GM21526 (cell line): ENCODE data around the gene GDAP2.

Source experiments
- ATAC-seq: cut with Tn5 transposase; IDR thresholded peaks from one replicate; pipeline ENCODE4 v1.9.1; 2021; ENCODE audit warnings: moderate library complexity; ENCODE audit not compliant: unreplicated experiment, low FRiP score

The GDAP2 gene

GRCh38 chr1:117842408-117843170 is 86.8 kb downstream of the GDAP2 start:
- ATAC-seq = no peak

GRCh38 chr1:117841117-117841650 is 88.2 kb downstream of the GDAP2 start:
- no peak for ATAC-seq

- ATAC-seq = no peak
Observed at GRCh38 chr1:117838911-117839310, 90.5 kb downstream of the GDAP2 start.

GRCh38 chr1:117836069-117836468 is 93.4 kb downstream of the GDAP2 start:
- no peak for ATAC-seq

GRCh38 chr1:117834416-117834815 is 95.0 kb downstream of the GDAP2 start:
- no peak for ATAC-seq

GRCh38 chr1:117832453-117832852 is 97.0 kb downstream of the GDAP2 start:
- no peak for ATAC-seq

GRCh38 chr1:117830222-117830621 is 99.2 kb downstream of the GDAP2 start:
- no peak for ATAC-seq

GRCh38 chr1:117828201-117828600 is 101.2 kb downstream of the GDAP2 start:
- no peak for ATAC-seq

- no peak for ATAC-seq
Observed at GRCh38 chr1:117826540-117827078, 102.8 kb downstream of the GDAP2 start.

GRCh38 chr1:117826119-117826518 is 103.3 kb downstream of the GDAP2 start:
- ATAC-seq = no peak

GRCh38 chr1:117825414-117825813 is 104.0 kb downstream of the GDAP2 start:
- no peak for ATAC-seq

- no peak for ATAC-seq
Observed at GRCh38 chr1:117824616-117825015, 104.8 kb downstream of the GDAP2 start.

- ATAC-seq = no peak
Observed at GRCh38 chr1:117821774-117822482, 107.5 kb downstream of the GDAP2 start.

- no peak for ATAC-seq
Observed at GRCh38 chr1:117821382-117821755, 108.1 kb downstream of the GDAP2 start.

GRCh38 chr1:117820694-117821381 is 108.6 kb downstream of the GDAP2 start:
- no peak for ATAC-seq

GRCh38 chr1:117820096-117820495 is 109.3 kb downstream of the GDAP2 start:
- ATAC-seq = no peak

- no peak for ATAC-seq
Observed at GRCh38 chr1:117819301-117819700, 110.1 kb downstream of the GDAP2 start.

GRCh38 chr1:117818456-117818855 is 111.0 kb downstream of the GDAP2 start:
- no peak for ATAC-seq

- ATAC-seq = no peak
Observed at GRCh38 chr1:117817629-117818028, 111.8 kb downstream of the GDAP2 start.

- ATAC-seq = no peak
Observed at GRCh38 chr1:117815926-117816325, 113.5 kb downstream of the GDAP2 start.
